HL-60/S4 treated with phorbol 12-myristate 13-acetate at 8.2 ng/mL for 4 days and 3 days (cell line): ENCODE measurements around the gene INTS3.

Experiments
- in situ Hi-C: fragments of 300-500 bp; cut with MboI; formaldehyde crosslinking; loops from 2 replicates; pipeline ENCODE4 v1.15.0; 2022; ENCODE audit warnings: low sequenced_read_pairs

The INTS3 gene

GRCh38 chr1:153727463-153728304 lies at the start of gene INTS3:
Gene INTS3 (plus strand): TSS chr1:153728050. CDS start chr1:153728635, 585 bp downstream.
- in situ Hi-C loops = loop anchor here (25.0 kb wide), 1 partner anchor 215 kb away; no protein-coding TSS in a partner anchor

- in situ Hi-C loops = no loop called here
Observed at GRCh38 chr1:153678519-153679336, 49.1 kb upstream of the INTS3 start, which contains the start of gene NPR1. Gene NPR1 (plus strand): TSS chr1:153678688. CDS start chr1:153679109, 421 bp downstream.

DNA sequence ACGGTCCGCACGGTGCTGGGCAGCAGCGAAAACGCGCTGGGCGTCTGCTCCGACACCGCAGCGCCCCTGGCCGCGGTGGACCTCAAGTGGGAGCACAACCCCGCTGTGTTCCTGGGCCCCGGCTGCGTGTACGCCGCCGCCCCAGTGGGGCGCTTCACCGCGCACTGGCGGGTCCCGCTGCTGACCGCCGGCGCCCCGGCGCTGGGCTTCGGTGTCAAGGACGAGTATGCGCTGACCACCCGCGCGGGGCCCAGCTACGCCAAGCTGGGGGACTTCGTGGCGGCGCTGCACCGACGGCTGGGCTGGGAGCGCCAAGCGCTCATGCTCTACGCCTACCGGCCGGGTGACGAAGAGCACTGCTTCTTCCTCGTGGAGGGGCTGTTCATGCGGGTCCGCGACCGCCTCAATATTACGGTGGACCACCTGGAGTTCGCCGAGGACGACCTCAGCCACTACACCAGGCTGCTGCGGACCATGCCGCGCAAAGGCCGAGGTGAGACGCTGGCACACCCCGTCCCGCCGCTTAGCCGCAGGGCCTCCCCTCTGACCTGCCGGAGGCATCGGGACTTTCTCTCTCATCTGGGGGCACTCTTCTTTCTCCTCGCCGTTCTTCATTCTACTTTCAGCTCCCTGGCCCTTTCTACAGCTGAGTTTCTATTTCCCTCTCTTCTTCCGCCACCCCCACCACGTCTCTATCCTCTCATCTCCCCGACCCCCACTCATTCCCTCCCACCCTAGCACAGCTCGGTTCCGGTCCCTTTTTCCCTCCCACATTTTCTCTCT lies 48.3 kb upstream of the INTS3 start:
- in situ Hi-C loops = no loop called here

- in situ Hi-C loops = no loop called here
Observed at GRCh38 chr1:153680120-153680403, 47.8 kb upstream of the INTS3 start.

DNA sequence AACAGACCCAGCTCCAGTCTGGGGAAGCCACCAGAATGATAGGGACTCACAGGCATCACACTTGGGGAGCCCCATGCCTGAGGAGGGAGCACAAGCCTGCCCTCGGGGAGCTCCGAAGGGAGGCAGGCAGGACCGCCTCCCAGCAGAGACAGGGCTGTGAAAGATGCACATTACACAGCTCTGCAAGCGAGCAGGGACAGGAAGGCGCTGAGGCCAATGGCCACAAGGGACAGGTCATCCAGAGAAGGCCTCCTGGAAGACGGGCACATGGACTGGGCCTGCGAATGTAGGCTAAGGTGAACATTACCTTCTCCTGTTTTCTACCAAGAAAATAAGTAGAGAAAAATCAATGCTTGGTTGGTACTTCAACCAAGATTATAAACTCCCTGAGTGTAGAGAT lies 45.1 kb upstream of the INTS3 start:
- in situ Hi-C loops = no loop called here

GRCh38 chr1:153683854-153684253 lies 44.0 kb upstream of the INTS3 start:
- in situ Hi-C loops = no loop called here

DNA sequence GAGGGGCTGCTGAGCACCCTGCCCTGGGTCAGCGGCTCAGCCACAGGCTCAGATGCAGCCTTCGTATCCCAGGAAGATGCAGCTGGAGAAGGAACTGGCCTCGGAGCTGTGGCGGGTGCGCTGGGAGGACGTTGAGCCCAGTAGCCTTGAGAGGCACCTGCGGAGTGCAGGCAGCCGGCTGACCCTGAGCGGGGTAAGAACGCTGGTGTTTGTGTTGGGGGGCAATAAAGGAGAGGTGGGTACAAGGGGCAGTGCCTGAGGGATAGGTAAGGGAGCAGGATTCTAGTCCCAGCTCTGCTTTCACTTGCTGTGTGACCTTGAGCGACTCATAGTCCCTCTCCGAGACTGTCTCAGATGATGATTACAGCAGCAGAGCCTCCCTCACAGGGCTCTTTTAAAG lies 43.0 kb upstream of the INTS3 start:
- in situ Hi-C loops = no loop called here

DNA sequence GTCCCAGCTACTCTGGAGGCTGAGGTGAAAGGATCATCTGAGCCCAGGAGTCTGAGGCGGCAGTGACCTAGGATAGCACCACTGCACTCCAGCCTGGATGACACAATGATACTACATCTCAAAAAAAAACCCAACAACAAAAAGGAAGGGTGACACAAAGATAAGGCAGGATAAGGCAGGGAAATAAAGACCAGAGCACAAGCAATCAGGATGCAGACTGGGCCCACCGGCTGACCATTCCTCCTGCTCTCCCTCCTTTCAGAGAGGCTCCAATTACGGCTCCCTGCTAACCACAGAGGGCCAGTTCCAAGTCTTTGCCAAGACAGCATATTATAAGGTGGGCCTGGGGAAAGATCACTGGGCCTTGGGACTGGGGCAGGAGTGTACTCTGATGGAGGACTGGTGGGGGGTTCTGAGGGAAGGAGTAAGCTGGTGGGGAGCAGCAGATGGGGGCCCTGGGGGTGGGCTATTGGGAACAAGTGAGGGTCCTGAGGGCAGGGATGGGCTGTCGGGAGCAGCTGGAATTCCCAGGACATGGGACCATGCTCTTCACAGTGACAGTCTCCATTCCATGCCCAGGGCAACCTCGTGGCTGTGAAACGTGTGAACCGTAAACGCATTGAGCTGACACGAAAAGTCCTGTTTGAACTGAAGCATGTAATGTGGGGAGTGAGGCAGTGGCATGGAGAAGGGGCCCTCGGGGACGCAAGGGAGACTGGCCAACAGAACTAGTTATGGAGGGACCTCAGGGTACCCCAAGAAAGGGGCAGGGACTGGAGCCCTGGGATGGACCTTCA lies 42.1 kb upstream of the INTS3 start:
- in situ Hi-C loops = no loop called here

- in situ Hi-C loops = no loop called here
Observed at GRCh38 chr1:153687346-153688125, 40.3 kb upstream of the INTS3 start.

GRCh38 chr1:153688276-153688675 lies 39.6 kb upstream of the INTS3 start:
- in situ Hi-C loops = no loop called here

- in situ Hi-C loops = no loop called here
Observed at GRCh38 chr1:153688736-153689328, 39.0 kb upstream of the INTS3 start.

DNA sequence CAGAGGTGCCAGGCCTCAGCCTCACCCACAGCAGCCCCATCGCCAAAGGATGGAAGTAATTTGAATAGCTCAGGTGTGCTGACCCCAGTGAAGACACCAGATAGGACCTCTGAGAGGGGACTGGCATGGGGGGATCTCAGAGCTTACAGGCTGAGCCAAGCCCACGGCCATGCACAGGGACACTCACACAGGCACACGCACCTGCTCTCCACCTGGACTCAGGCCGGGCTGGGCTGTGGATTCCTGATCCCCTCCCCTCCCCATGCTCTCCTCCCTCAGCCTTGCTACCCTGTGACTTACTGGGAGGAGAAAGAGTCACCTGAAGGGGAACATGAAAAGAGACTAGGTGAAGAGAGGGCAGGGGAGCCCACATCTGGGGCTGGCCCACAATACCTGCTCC lies 34.4 kb upstream of the INTS3 start:
- in situ Hi-C loops = no loop called here

DNA sequence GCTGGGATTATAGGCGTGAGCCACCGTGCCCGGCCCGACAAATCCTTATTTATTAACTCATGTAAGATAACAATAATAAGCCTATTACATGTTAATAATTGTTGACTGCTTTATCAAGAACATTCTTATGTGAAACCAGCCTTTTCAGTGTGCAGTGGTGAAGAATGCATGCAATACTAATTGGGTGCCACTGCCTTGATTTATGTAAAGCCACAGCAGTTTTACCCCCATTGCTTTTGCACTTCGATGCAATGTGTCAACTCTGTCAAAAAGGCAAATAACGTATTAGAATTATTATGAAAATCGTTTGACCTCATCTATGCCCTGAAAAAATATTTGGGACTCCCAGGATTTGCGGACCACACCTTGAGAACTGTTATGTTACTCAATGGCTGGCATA lies 31.1 kb upstream of the INTS3 start:
- in situ Hi-C loops = no loop called here

GRCh38 chr1:153697191-153698019 lies 30.4 kb upstream of the INTS3 start:
- in situ Hi-C loops = no loop called here

GRCh38 chr1:153698020-153698922 lies 29.6 kb upstream of the INTS3 start:
- in situ Hi-C loops = no loop called here

DNA sequence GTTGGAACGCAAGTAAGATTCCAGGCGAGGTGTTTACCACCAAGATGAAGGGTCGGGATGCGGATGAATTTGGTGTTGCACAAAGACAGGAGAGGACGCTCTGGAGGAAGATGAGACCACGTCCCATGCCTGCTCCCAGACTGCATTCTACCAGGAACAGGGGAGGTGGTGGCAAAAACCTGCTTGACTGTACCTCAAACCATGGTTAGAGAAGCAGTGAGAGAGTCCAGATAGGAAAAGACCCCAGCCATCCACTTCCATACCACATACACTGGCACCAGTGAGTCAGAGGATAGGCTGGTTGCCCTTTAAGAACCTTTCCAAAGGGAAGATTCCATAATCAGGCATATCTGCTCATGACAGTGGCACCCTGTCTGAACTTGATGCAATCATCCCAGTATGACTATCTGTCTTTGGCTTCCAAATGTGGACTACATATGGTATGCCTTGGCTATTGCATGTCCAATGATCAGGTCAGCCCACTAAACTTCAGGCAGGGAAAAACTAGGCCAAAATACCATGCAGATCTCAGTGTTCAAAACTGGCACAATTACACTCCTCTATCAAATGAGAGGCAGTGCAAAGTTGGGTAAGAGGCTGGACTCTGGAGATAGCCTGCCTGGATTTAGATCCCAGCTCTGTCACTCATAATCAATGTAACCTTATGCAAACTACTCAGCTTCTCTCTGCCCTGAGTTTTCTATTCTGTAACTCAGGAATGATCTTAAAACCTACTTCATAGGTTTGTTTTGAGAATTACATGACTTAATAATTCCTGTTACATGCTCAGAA lies 28.7 kb upstream of the INTS3 start:
- in situ Hi-C loops = no loop called here

GRCh38 chr1:153699768-153700167 lies 28.1 kb upstream of the INTS3 start:
- in situ Hi-C loops = no loop called here
